ENCODE data around the gene BTBD17.

Gene BTBD17

GRCh38 chr17:74326506-74326905 is 35.2 kb downstream of the BTBD17 start:
- no peak overlapping the region for H3K4me3 ChIP-seq (ENCODE audit: low read depth in 1 of 2, low read length in 1 of 2)

DNA sequence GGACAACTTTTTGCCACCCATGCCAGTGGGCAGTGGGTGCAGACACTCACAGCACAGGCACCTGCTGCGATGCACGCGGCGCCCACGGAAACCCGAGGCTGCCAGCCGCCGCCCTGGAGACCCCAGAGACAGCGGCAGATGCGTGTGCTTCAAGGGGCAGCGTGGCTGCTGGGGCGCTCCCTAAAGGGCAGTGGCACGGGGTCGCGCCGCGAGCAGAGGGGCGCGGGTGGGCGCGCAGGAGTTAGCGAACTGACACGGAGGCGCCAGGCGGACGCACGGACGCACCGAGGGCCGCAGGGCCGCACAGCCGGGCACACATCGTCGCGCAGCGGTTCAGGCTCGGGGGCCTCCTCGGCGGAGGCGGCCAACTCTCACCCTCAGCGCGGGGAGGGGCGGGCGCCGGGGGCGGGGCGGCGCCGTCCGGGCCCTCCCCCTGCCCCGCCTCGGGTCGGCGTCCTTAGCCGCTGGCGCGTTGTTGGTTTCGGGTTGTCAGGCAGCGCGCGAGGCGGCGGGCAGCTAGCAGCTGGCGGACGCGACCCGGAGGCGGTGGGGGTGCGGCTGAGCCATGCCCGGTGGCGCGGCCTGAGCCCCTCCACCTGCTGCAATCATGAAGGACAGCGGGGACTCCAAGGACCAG is 35.8 kb downstream of the BTBD17 start, which contains the start of gene KIF19:
Gene KIF19, plus strand, starts transcription at position 484 of the 637 bp plus-strand sequence. Its CDS starts 124 bp downstream, at position 608.
- Histone ChIP-seq H3K27me3 (peaks cover 90% of the 10 kb centered on the region), H3K4me3 (ENCODE audit: low read depth in 1 of 2, low read length in 1 of 2) (no peak within 1 kb of the TSS)
- TF ChIP-seq CTCF (IDR thresholded peaks at IDR 0.05), result no peak

More at GRCh38 chr17:74326506-74326905, 35.2 kb downstream of the BTBD17 start:
- H3K4me1 ChIP-seq (ENCODE audit: control insufficient read depth in 1 of 2, insufficient read depth in 1 of 2, low read depth in 1 of 2, low read length in 1 of 2), result no peaks in the 10 kb centered on the region
- H3K9me3 ChIP-seq, result no peaks in the 10 kb centered on the region
- no peak for TF ChIP-seq CTCF (IDR thresholded peaks at IDR 0.05)
- H3K36me3 ChIP-seq, result no peaks in the 10 kb centered on the region
- H3K27ac ChIP-seq, result no peak overlapping the region
- peaks cover 94% of the 10 kb centered on the region for H3K27me3 ChIP-seq

DNA sequence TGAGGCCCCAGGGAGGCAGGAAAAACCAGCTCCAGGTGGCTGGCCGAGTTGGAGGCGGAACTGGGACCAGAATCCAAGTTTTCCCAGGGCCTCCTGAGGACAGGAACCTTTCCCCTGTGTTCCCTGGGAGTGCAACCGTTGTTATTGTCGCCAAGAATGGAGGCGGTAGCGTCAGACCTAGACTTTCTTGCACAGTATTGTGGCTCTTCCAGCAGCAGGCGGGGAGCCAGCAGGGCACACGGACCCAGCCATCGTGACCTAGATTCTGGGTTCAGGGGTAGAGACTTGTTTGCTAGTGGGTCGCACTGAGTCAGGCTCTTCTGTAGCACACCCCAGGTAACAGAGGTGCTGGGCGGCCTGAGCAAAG is 36.3 kb downstream of the BTBD17 start:
- H3K4me3 ChIP-seq (ENCODE audit: low read depth in 1 of 2, low read length in 1 of 2), result no peak overlapping the region
- no peak for TF ChIP-seq CTCF (IDR thresholded peaks at IDR 0.05)
- H3K27me3 ChIP-seq, result peaks cover 87% of the 10 kb centered on the region

More for the DNA sequence above, 35.8 kb downstream of the BTBD17 start, which contains the start of gene KIF19:
- Histone ChIP-seq H3K9me3 (no peaks in the 10 kb centered on the region), H3K36me3 (no peaks in the 10 kb centered on the region), H3K27ac (no peak within 1 kb of the TSS), H3K4me1 (ENCODE audit: control insufficient read depth in 1 of 2, insufficient read depth in 1 of 2, low read depth in 1 of 2, low read length in 1 of 2) (no peaks in the 10 kb centered on the region)

DNA sequence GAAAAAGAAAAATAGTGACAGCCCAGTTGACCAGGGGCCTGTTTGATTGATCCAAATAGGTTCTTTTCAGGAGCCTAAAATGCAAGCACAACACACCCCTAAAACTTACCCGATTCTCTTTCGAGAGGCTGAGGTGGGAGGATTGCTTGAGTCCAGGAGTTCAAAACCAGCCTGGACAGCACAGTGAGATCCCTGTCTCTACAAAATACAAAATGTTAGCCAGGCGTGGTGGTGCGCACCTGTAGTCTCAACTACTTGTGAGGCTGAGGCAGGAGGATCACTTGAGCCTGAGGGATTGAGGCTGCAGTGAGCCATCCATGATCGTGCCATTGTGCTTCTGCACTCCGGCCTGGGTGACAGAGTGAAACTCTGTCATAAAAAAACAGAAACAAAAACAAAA is 37.1 kb downstream of the BTBD17 start:
- Histone ChIP-seq H3K4me1 (ENCODE audit: control insufficient read depth in 1 of 2, insufficient read depth in 1 of 2, low read depth in 1 of 2, low read length in 1 of 2) (no peaks in the 10 kb centered on the region), H3K27ac (no peak overlapping the region), H3K36me3 (no peaks in the 10 kb centered on the region), H3K9me3 (no peaks in the 10 kb centered on the region), H3K4me3 (ENCODE audit: low read depth in 1 of 2, low read length in 1 of 2) (no peak overlapping the region), H3K27me3 (peaks cover 79% of the 10 kb centered on the region)
- TF ChIP-seq CTCF (IDR thresholded peaks at IDR 0.05), result no peak

More for the DNA sequence above, 36.3 kb downstream of the BTBD17 start:
- Histone ChIP-seq H3K27ac (no peak overlapping the region), H3K9me3 (no peaks in the 10 kb centered on the region), H3K36me3 (no peaks in the 10 kb centered on the region), H3K4me1 (ENCODE audit: control insufficient read depth in 1 of 2, insufficient read depth in 1 of 2, low read depth in 1 of 2, low read length in 1 of 2) (no peaks in the 10 kb centered on the region)

GRCh38 chr17:74318391-74318790 is 43.3 kb downstream of the BTBD17 start:
- no peak for TF ChIP-seq CTCF (IDR thresholded peaks at IDR 0.05)

More at GRCh38 chr17:74318391-74318790, 43.3 kb downstream of the BTBD17 start:
- H3K9me3 ChIP-seq, result no peaks in the 10 kb centered on the region
- H3K4me1 ChIP-seq (ENCODE audit: control insufficient read depth in 1 of 2, insufficient read depth in 1 of 2, low read depth in 1 of 2, low read length in 1 of 2), result no peaks in the 10 kb centered on the region
- no peak overlapping the region for H3K27ac ChIP-seq
- H3K4me3 ChIP-seq (ENCODE audit: low read depth in 1 of 2, low read length in 1 of 2), result no peak overlapping the region
- H3K36me3 ChIP-seq, result no peaks in the 10 kb centered on the region
- peaks cover 19% of the 10 kb centered on the region for H3K27me3 ChIP-seq
